H1 (cell line): ENCODE results near the gene ADPRH. TPM values are rescaled to one million over a fixed set of nuclear protein-coding genes. Genes with fewer than 3 reads are reported as not detected.
A peak's percentile ranks its signal among the peaks of the same experiment; 100 is the strongest.

Source experiments
- CTCF ChIA-PET: fragments of 300-600 bp; sonication (Branson Sonifier 250); formaldehyde crosslinking; loops from one replicate; lab custom pipeline; 2021; ENCODE audit not compliant: partially characterized antibody; lab: Charles Lee
- POLR2A ChIA-PET: fragments of 300-600 bp; sonication (Branson Sonifier 250); formaldehyde crosslinking; loops from one replicate; lab custom pipeline; 2021; ENCODE audit warnings: inconsistent platforms; ENCODE audit not compliant: partially characterized antibody; lab: Charles Lee
- DNase-seq, 2 experiments: peaks; one replicate each; pipeline versions ENCODE4 v3.0.0 to v3.0.0-alpha.2; 2010 to 2022; ENCODE audit warnings: low spot score in 2 of 2, low read depth in 1 of 2, mixed read lengths in 1 of 2
- FAIRE-seq: peaks from 2 replicates; lab custom pipeline; 2011; peaks lifted over from hg19 to GRCh38; lab: Jason Lieb, UNC
- H2AFZ ChIP-seq: 2 replicates; pipeline ENCODE4 v1.8.1; 2012; ENCODE audit warnings: low read length, inconsistent platforms
- H2AK5ac ChIP-seq: 2 replicates; pipeline ENCODE4 v1.6.1; 2013; ENCODE audit warnings: low read depth, low read length
- H2BK120ac ChIP-seq: replicated peaks from 2 replicates; pipeline ENCODE3; 2013; ENCODE audit warnings: low read depth, low read length, inconsistent platforms
- H2BK12ac ChIP-seq: 2 replicates; pipeline ENCODE4 v1.6.1; 2013; ENCODE audit warnings: low read depth, low read length
- H2BK15ac ChIP-seq: 2 replicates; pipeline ENCODE4 v1.6.1; 2013; ENCODE audit warnings: low read length
- H2BK20ac ChIP-seq: 2 replicates; pipeline ENCODE4 v1.6.1; 2013; ENCODE audit warnings: low read length
- H2BK5ac ChIP-seq: 2 replicates; pipeline ENCODE4 v1.6.1; 2013; ENCODE audit warnings: low read depth, low read length
- H3K14ac ChIP-seq: 2 replicates; pipeline ENCODE4 v1.6.1; 2013; ENCODE audit warnings: inconsistent platforms; ENCODE audit not compliant: insufficient read length
- H3K18ac ChIP-seq: 2 replicates; pipeline ENCODE4 v1.6.1; 2013; ENCODE audit warnings: low read length; ENCODE audit errors: extremely low read depth
- H3K23ac ChIP-seq: 2 replicates; pipeline ENCODE4 v1.6.1; 2013; ENCODE audit warnings: inconsistent platforms; ENCODE audit not compliant: insufficient read length
- H3K23me2 ChIP-seq: 2 replicates; pipeline ENCODE4 v1.6.1; 2013; ENCODE audit warnings: low read depth, low read length
- H3K27ac ChIP-seq: 2 replicates; pipeline ENCODE4 v1.6.1; 2011; ENCODE audit warnings: low read depth, low read length, inconsistent platforms
- H3K27me3 ChIP-seq, 4 experiments: replicated peaks in 1 of 4; 1 replicate in 1 of 4; 2 replicates in 3 of 4; pipeline versions ENCODE4 v1.6.1 to v1.8.1; 2011 to 2013; ENCODE audit warnings: low read length in 3 of 4, mild to moderate bottlenecking in 3 of 4, inconsistent platforms in 2 of 4, mixed read lengths in 2 of 4, moderate library complexity in 1 of 4; ENCODE audit not compliant: control insufficient read depth in 3 of 4, insufficient read depth in 3 of 4; ENCODE audit errors: extremely low read depth in 1 of 4
- H3K36me3 ChIP-seq, 4 experiments: 2 replicates each; pipeline versions ENCODE4 v1.6.1 to v1.8.1; 2011 to 2013; ENCODE audit warnings: mild to moderate bottlenecking in 4 of 4, low read length in 3 of 4, moderate library complexity in 2 of 4, control low read depth in 1 of 4, inconsistent platforms in 1 of 4; ENCODE audit not compliant: insufficient read depth in 4 of 4, control insufficient read depth in 2 of 4
- H3K4ac ChIP-seq: replicated peaks from 2 replicates; pipeline ENCODE3; 2013; ENCODE audit warnings: low read length, low read depth, mixed read lengths, inconsistent platforms; ENCODE audit not compliant: insufficient read length
- H3K4me1 ChIP-seq, 4 experiments: replicated peaks in 1 of 4; 1 replicate in 1 of 4; 2 replicates in 3 of 4; pipeline versions ENCODE4 v1.6.1 to v1.8.1; 2011 to 2013; ENCODE audit warnings: low read length in 3 of 4, inconsistent platforms in 2 of 4, mixed read lengths in 1 of 4; ENCODE audit not compliant: insufficient read depth in 4 of 4, control insufficient read depth in 3 of 4
- H3K4me2 ChIP-seq, 2 experiments: 2 replicates each; pipeline versions ENCODE4 v1.6.1 to v1.8.1; 2011 to 2013; ENCODE audit warnings: low read depth in 2 of 2, low read length in 2 of 2, control low read depth in 1 of 2, inconsistent platforms in 1 of 2, mild to moderate bottlenecking in 1 of 2; ENCODE audit not compliant: insufficient read depth in 1 of 2
- H3K4me3 ChIP-seq, 4 experiments: fragments of 200-600, 300-600 bp in 1 of 4; sonication (generic), shearing (Covaris generic), sonication (Bioruptor Twin) in 1 of 4; 2 replicates each; pipeline versions ENCODE4 v1.5.1 to v1.8.1; 2011 to 2016; ENCODE audit warnings: low read length in 4 of 4, low read depth in 3 of 4, control low read depth in 2 of 4, inconsistent platforms in 2 of 4, mild to moderate bottlenecking in 2 of 4, mixed read lengths in 1 of 4, moderate library complexity in 1 of 4; ENCODE audit not compliant: insufficient read depth in 2 of 4; ENCODE audit errors: extremely low read depth in 1 of 4
- H3K56ac ChIP-seq: replicated peaks from 2 replicates; pipeline ENCODE3; 2013; ENCODE audit warnings: low read depth, mild to moderate bottlenecking, mixed read lengths, low read length, inconsistent platforms; ENCODE audit not compliant: insufficient read length
- H3K79me1 ChIP-seq: 2 replicates; pipeline ENCODE4 v1.6.1; 2013; ENCODE audit warnings: low read depth, low read length, control low read depth
- H3K79me2 ChIP-seq, 2 experiments: 2 replicates each; pipeline versions ENCODE4 v1.6.1 to v1.8.1; 2012 to 2013; ENCODE audit warnings: low read length in 2 of 2, mild to moderate bottlenecking in 2 of 2, inconsistent platforms in 1 of 2; ENCODE audit not compliant: insufficient read depth in 2 of 2, control insufficient read depth in 1 of 2
- H3K9ac ChIP-seq, 4 experiments: replicated peaks in 1 of 4; 1 replicate in 1 of 4; 2 replicates in 3 of 4; pipeline versions ENCODE4 v1.6.1 to v1.8.1; 2011 to 2013; ENCODE audit warnings: low read depth in 3 of 4, low read length in 3 of 4, control low read depth in 2 of 4, mild to moderate bottlenecking in 2 of 4, moderate library complexity in 2 of 4, inconsistent platforms in 1 of 4; ENCODE audit errors: extremely low read depth in 1 of 4
- H3K9me3 ChIP-seq, 2 experiments: 2 replicates each; pipeline versions ENCODE4 v1.6.1 to v1.8.1; 2012 to 2013; ENCODE audit warnings: mild to moderate bottlenecking in 2 of 2, moderate library complexity in 2 of 2, control low read depth in 1 of 2, inconsistent platforms in 1 of 2, low read depth in 1 of 2, low read length in 1 of 2, mixed read lengths in 1 of 2; ENCODE audit not compliant: insufficient read depth in 2 of 2
- H4K20me1 ChIP-seq, 2 experiments: replicated peaks in 1 of 2; 2 replicates each; pipeline versions ENCODE3 to v1.8.1; 2011 to 2013; ENCODE audit warnings: inconsistent platforms in 2 of 2, low read length in 2 of 2, mild to moderate bottlenecking in 1 of 2; ENCODE audit not compliant: insufficient read depth in 2 of 2, control insufficient read depth in 1 of 2
- H4K5ac ChIP-seq: 2 replicates; pipeline ENCODE4 v1.6.1; 2013; ENCODE audit warnings: low read length, low read depth, mixed read lengths, inconsistent platforms; ENCODE audit not compliant: insufficient read length
- H4K8ac ChIP-seq: 2 replicates; pipeline ENCODE4 v1.8.0; 2013; ENCODE audit warnings: mild to moderate bottlenecking, moderate library complexity, low read length, inconsistent platforms; ENCODE audit not compliant: insufficient read depth; ENCODE audit errors: extremely low read depth
- H4K91ac ChIP-seq: replicated peaks from 2 replicates; pipeline ENCODE3; 2013; ENCODE audit warnings: low read length, mixed read lengths, inconsistent platforms; ENCODE audit not compliant: insufficient read length
- BRCA1 ChIP-seq: IDR thresholded peaks from 2 replicates; pipeline ENCODE4 v1.6.1; 2012; ENCODE audit warnings: low read depth, low read length, improper control_type of control experiment
- CEBPB ChIP-seq: IDR thresholded peaks from 2 replicates; pipeline ENCODE4 v1.6.1; 2012; ENCODE audit warnings: low read depth, low read length
- GTF2F1 ChIP-seq: IDR thresholded peaks from 2 replicates; pipeline ENCODE4 v1.6.1; 2012; ENCODE audit warnings: low read depth, low read length, improper control_type of control experiment, borderline replicate concordance
- HDAC2 ChIP-seq, 2 experiments: fragments of 300-600 bp in 1 of 2; sonication (generic) in 1 of 2; IDR thresholded peaks; 2 replicates each; pipeline ENCODE4 v1.6.1; 2011 to 2012; ENCODE audit warnings: low read depth in 2 of 2, low read length in 2 of 2, mild to moderate bottlenecking in 2 of 2, moderate library complexity in 2 of 2, borderline replicate concordance in 1 of 2, inconsistent platforms in 1 of 2
- NRF1 ChIP-seq: IDR thresholded peaks from 2 replicates; pipeline ENCODE4 v1.6.1; 2011; ENCODE audit warnings: mild to moderate bottlenecking, low read depth, low read length, improper control_type of control experiment
- RBBP5 ChIP-seq: IDR thresholded peaks from 2 replicates; pipeline ENCODE4 v1.7.1; 2012; ENCODE audit warnings: low read depth, mild to moderate bottlenecking, inconsistent platforms, low read length, moderate library complexity, borderline replicate concordance
- TAF7 ChIP-seq: optimal IDR thresholded peaks from 2 replicates; pipeline ENCODE3; 2011; ENCODE audit warnings: low read depth, mild to moderate bottlenecking, inconsistent platforms, low read length, moderate library complexity, borderline replicate concordance
- ZNF274 ChIP-seq: IDR thresholded peaks from 2 replicates; pipeline ENCODE4 v1.7.0; 2012; ENCODE audit warnings: low read length, borderline replicate concordance; ENCODE audit errors: extremely low read depth
- WGBS, 2 experiments: shearing (Covaris generic) in 1 of 2; methylation state at CpG; one replicate each; pipeline versions ENCODE4 v1.1.6 to v1.1.7; 2013 to 2015; ENCODE audit warnings: low lambda C conversion rate in 2 of 2, mixed read lengths in 2 of 2, inconsistent platforms in 1 of 2, low coverage in 1 of 2, missing lambda C conversion rate in 1 of 2; ENCODE audit not compliant: insufficient replicate concordance in 2 of 2, insufficient coverage in 1 of 2, insufficient read length in 1 of 2; ENCODE audit errors: extremely low coverage in 1 of 2, missing lambda C conversion rate in 1 of 2; 5-methylcytosine and 5-hydroxymethylcytosine counted together
- polyA plus RNA-seq, 7 experiments: library from polyadenylated mRNA; depleted of rRNA in 3 of 7; stranded (reverse) in 5 of 7; unstranded in 2 of 7; fragments of >200 nt in 5 of 7; fragments of 200-250 nt in 2 of 7; gene quantifications; 1 replicate in 5 of 7; 2 replicates in 1 of 7; 4 replicates in 1 of 7; pipeline versions ENCODE4 v1.2.1 to v1.2.3, GENCODE V29; 2011 to 2013; ENCODE audit warnings: missing spikeins in 2 of 7, mixed read lengths in 2 of 7
- total RNA-seq: library from RNA; stranded (reverse); fragmentation: NEBNext Ultra II Directional; extraction: Animal tissue kit (Norgen Biotek cat#: 25700); gene quantifications from 2 replicates; pipeline ENCODE4 v1.2.1, GENCODE V29; 2021

ADPRH gene
- total and polyA plus RNA-seq, 2 of the 8 experiments (the other 6 are each of a cell fraction or from before 2014, with no cell fraction given), result 2.6 to 4.2 TPM

DNA sequence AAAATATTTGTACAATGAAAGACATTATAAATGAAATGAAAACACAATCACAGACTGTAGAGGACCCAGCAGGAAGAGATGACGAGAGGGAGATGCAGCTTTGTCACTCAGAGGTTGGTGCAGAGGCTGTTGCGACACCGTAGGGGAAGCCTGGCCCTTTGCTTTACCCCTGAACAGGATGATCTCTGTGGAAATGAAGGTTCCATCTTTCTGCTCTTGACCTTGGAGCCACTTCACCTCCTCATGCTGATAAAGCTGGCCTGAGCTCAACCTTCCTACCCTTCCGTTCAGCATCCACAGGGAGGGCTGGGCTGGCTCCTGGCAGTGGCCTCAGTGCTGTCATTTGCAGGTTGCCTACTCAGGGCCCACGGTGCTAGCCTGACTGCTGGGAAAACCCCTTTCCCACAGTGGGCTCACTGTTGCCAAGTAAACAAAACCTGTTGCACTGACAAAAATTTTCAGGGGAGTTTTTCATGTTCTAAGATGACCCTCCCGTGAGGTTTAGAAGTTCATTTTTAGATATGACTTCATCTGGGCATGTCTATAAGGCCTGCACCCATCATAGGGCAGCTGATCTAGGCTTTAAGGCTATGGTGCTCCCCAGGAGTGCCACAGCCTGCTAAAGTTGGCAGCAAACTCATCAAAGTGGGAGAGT is 16.9 kb upstream of the ADPRH start:
- DNase-seq (no peak), FAIRE-seq (no peak)
- H2BK15ac ChIP-seq, result no peak overlapping the region
- H2BK20ac ChIP-seq, result no peak overlapping the region
- H3K9ac ChIP-seq, result no peak overlapping the region
- H4K5ac ChIP-seq, result no peak overlapping the region
- H4K20me1 ChIP-seq, result no peaks in the 10 kb centered on the region
- H2BK120ac ChIP-seq, result no peak overlapping the region
- no peak for TF ChIP-seq GTF2F1
- no peak for TF ChIP-seq NRF1
- TF ChIP-seq RBBP5, result no peak
- no peak for TF ChIP-seq BRCA1
- peak; percentile 75 for TF ChIP-seq CEBPB
- TF ChIP-seq TAF7, result no peak
- TF ChIP-seq HDAC2 (IDR thresholded peaks at IDR 0.05; ENCODE audit: borderline replicate concordance in 1 of 2, low read depth in 2 of 2, low read length in 2 of 2), result no peak
- TF ChIP-seq ZNF274, result no peak
- H3K14ac ChIP-seq, result no peak overlapping the region
- H3K79me2 ChIP-seq, result no peaks in the 10 kb centered on the region
- no peak overlapping the region for H3K56ac ChIP-seq
- H3K23me2 ChIP-seq, result no peaks in the 10 kb centered on the region
- H3K27me3 ChIP-seq, result no peaks in the 10 kb centered on the region
- WGBS, 2 experiments, result 87% methylated on average over 6 of the region's 6 CpGs; no CpG with 5 or more reads in 1 of the 2 experiments
- CTCF ChIA-PET, result interaction anchor here (0.7 to 1.4 kb wide), 2 partner anchors 127 to 139 kb away, joined by 3 to 6 read pairs; no protein-coding TSS in a partner anchor
- POLR2A ChIA-PET, result interaction anchor here (0.5 kb wide), 1 partner anchor 629 kb away, joined by 3 read pairs; no protein-coding TSS in a partner anchor
- peak overlapping the region; percentile 48; the same call in 1 of the 2 replicates for H2AFZ ChIP-seq
- no peak overlapping the region for H3K4ac ChIP-seq
- H3K79me1 ChIP-seq, result no peaks in the 10 kb centered on the region
- H3K4me2 ChIP-seq, result no peak overlapping the region
- H3K27ac ChIP-seq, result no peak overlapping the region; the same call in 1 of the 2 replicates
- H4K8ac ChIP-seq, result no peak overlapping the region
- H3K4me1 ChIP-seq, result peaks cover 0 to 4% (median 2%) of the 10 kb centered on the region in 4 experiments; a peak in 2 of 7 replicates
- no peak overlapping the region for H2AK5ac ChIP-seq
- H3K36me3 ChIP-seq, result no peaks in the 10 kb centered on the region
- H4K91ac ChIP-seq, result no peak overlapping the region
- H2BK12ac ChIP-seq, result no peak overlapping the region
- no peak overlapping the region for H3K23ac ChIP-seq
- no peaks in the 10 kb centered on the region for H3K9me3 ChIP-seq
- no peak overlapping the region for H3K18ac ChIP-seq
- no peak overlapping the region for H3K4me3 ChIP-seq
- H2BK5ac ChIP-seq, result no peak overlapping the region
